ENCODE results near the gene CAPN9.

GRCh38 chr1:230798491-230798890 is 51.3 kb downstream of the CAPN9 start:
- TF ChIP-seq, protein P1, sequence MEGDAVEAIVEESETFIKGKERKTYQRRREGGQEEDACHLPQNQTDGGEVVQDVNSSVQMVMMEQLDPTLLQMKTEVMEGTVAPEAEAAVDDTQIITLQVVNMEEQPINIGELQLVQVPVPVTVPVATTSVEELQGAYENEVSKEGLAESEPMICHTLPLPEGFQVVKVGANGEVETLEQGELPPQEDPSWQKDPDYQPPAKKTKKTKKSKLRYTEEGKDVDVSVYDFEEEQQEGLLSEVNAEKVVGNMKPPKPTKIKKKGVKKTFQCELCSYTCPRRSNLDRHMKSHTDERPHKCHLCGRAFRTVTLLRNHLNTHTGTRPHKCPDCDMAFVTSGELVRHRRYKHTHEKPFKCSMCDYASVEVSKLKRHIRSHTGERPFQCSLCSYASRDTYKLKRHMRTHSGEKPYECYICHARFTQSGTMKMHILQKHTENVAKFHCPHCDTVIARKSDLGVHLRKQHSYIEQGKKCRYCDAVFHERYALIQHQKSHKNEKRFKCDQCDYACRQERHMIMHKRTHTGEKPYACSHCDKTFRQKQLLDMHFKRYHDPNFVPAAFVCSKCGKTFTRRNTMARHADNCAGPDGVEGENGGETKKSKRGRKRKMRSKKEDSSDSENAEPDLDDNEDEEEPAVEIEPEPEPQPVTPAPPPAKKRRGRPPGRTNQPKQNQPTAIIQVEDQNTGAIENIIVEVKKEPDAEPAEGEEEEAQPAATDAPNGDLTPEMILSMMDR (IDR thresholded peaks at IDR 0.05; ENCODE audit: low read depth, low read length), result no peak
- TF ChIP-seq POLR2A (IDR thresholded peaks at IDR 0.05; ENCODE audit: extremely low read depth, insufficient read length), result no peak
- TF ChIP-seq, protein P2, sequence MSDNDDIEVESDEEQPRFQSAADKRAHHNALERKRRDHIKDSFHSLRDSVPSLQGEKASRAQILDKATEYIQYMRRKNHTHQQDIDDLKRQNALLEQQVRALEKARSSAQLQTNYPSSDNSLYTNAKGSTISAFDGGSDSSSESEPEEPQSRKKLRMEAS (IDR thresholded peaks at IDR 0.05; ENCODE audit: low read depth, low read length), result no peak

Data from NB4 (cell line).